ENCODE data around the gene RBPJL. TPM values are rescaled to one million over a fixed set of nuclear protein-coding genes. Genes with fewer than 3 reads are reported as not detected.

Gene RBPJL
- total and polyA plus RNA-seq, 2 of the 13 experiments (the other 11 are each of a cell fraction or from before 2014, with no cell fraction given), result not detected

DNA sequence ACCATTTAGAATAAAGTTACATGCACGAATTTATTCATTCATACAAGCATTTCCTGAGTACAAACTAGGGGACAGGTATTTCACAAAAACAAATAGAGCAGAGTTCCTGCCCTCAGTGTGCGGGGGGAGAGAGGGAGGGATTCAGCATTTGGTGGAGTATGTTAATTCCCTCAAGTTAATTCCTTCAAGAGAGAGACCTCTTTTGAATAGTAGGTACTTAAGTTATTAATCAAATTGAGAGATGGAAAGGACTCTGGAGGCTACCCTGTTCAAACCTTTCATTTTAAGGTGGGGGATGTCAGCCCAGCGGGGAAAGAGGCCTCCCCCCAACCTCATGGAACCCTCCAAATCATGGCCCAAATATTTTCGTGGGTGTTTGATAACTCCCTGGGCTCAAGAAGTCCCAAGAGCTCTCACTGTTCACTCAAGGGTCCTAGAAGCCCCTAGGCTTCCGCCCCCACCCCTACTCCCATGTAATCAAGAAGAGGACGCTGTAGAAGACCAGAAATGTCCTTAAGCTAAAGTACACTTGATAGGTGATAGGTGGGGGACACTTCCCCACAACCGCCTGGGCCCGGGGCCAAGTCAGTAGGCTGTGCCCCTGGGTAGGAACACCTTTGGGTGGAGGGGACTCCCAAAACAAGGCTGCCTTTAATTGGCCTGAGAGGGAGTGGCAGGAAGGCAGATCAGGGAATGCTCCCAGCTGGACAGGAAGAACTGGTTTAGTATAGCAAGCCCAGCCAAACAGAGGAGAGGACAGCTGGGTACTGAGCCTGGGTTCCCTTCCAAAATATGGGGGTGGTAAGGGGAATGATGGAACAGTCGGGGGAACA, 38.7 kb downstream of the RBPJL start (continued):
- TF ChIP-seq, protein P1, sequence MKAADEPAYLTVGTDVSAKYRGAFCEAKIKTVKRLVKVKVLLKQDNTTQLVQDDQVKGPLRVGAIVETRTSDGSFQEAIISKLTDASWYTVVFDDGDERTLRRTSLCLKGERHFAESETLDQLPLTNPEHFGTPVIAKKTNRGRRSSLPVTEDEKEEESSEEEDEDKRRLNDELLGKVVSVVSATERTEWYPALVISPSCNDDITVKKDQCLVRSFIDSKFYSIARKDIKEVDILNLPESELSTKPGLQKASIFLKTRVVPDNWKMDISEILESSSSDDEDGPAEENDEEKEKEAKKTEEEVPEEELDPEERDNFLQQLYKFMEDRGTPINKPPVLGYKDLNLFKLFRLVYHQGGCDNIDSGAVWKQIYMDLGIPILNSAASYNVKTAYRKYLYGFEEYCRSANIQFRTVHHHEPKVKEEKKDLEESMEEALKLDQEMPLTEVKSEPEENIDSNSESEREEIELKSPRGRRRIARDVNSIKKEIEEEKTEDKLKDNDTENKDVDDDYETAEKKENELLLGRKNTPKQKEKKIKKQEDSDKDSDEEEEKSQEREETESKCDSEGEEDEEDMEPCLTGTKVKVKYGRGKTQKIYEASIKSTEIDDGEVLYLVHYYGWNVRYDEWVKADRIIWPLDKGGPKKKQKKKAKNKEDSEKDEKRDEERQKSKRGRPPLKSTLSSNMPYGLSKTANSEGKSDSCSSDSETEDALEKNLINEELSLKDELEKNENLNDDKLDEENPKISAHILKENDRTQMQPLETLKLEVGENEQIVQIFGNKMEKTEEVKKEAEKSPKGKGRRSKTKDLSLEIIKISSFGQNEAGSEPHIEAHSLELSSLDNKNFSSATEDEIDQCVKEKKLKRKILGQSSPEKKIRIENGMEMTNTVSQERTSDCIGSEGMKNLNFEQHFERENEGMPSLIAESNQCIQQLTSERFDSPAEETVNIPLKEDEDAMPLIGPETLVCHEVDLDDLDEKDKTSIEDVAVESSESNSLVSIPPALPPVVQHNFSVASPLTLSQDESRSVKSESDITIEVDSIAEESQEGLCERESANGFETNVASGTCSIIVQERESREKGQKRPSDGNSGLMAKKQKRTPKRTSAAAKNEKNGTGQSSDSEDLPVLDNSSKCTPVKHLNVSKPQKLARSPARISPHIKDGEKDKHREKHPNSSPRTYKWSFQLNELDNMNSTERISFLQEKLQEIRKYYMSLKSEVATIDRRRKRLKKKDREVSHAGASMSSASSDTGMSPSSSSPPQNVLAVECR (CRISPR knock-in tag; IDR thresholded peaks at IDR 0.05; ENCODE audit: borderline replicate concordance), result peak; percentile 5; the same call in 1 of the 2 replicates
- TF ChIP-seq, protein P2, sequence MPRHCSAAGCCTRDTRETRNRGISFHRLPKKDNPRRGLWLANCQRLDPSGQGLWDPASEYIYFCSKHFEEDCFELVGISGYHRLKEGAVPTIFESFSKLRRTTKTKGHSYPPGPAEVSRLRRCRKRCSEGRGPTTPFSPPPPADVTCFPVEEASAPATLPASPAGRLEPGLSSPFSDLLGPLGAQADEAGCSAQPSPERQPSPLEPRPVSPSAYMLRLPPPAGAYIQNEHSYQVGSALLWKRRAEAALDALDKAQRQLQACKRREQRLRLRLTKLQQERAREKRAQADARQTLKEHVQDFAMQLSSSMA (CRISPR knock-in tag; IDR thresholded peaks at IDR 0.05), result 0 out of 2 replicates have a peak, but pooled peaks have one; percentile 39
- TF ChIP-seq ZNF253 (CRISPR knock-in tag; IDR thresholded peaks at IDR 0.05; ENCODE audit: borderline replicate concordance), result peak; percentile 41; the same call in 1 of the 2 replicates
- TF ChIP-seq, protein P3, sequence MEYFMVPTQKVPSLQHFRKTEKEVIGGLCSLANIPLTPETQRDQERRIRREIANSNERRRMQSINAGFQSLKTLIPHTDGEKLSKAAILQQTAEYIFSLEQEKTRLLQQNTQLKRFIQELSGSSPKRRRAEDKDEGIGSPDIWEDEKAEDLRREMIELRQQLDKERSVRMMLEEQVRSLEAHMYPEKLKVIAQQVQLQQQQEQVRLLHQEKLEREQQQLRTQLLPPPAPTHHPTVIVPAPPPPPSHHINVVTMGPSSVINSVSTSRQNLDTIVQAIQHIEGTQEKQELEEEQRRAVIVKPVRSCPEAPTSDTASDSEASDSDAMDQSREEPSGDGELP (IDR thresholded peaks at IDR 0.05; ENCODE audit: borderline replicate concordance, low read depth), result peak; percentile 38; the same call in 1 of the 2 replicates

Measured in HepG2 (cell line).